ENCODE data around the gene SLC15A2. TPM values are rescaled to one million over a fixed set of nuclear protein-coding genes. Genes with fewer than 3 reads are reported as not detected.
A peak's percentile ranks its signal among the peaks of the same experiment; 100 is the strongest.
"Not testable (repeated sequence)": the region's sequence is repeated elsewhere in the genome, so short reads cannot be mapped to it uniquely, and the experiment has no call there.

SLC15A2 gene
- total and polyA plus RNA-seq, 10 of the 15 experiments (the other 5 are each of a cell fraction or from before 2014, with no cell fraction given) = 0.64 to 7.2 (median 2.4) TPM

GRCh38 chr3:121855555-121855954, 38.6 kb upstream of the SLC15A2 start:
- H3K79me2 ChIP-seq (ENCODE audit: control insufficient read depth, insufficient read depth, low read length) = peaks cover 2% of the 10 kb centered on the region

GRCh38 chr3:121857778-121858177, 36.4 kb upstream of the SLC15A2 start:
- FAIRE-seq; H3K9ac ChIP-seq (ENCODE audit: control insufficient read depth, insufficient read depth, low read length); H3K4me2 ChIP-seq (ENCODE audit: control insufficient read depth, insufficient read depth); BruUV-seq (replicated peaks); H2AFZ ChIP-seq (ENCODE audit: control insufficient read depth, low read depth, low read length); H3K27ac ChIP-seq (ENCODE audit: control insufficient read depth, insufficient read depth); H3K9me3 ChIP-seq (replicated peaks; ENCODE audit: control insufficient read depth, insufficient read depth, low read length); H4K20me1 ChIP-seq (ENCODE audit: control insufficient read depth, insufficient read depth); intact Hi-C loops (cut with micrococcal nuclease; ENCODE audit: unreplicated experiment); ATAC-seq; DNase-seq (ENCODE audit: low read depth, low spot score); H3K27me3 ChIP-seq (replicated peaks in 1 of 2; ENCODE audit: control insufficient read depth in 2 of 2, insufficient read depth in 2 of 2, low read length in 1 of 2); H3K4me3 ChIP-seq; H3K4me1 ChIP-seq (ENCODE audit: control insufficient read depth, insufficient read depth, low read length); H3K79me2 ChIP-seq (ENCODE audit: control insufficient read depth, insufficient read depth, low read length): not testable (repeated sequence)
- CTCF ChIA-PET = interaction anchor here (0.7 kb wide), 1 partner anchor 40 kb away, joined by 4 read pairs; no protein-coding TSS in a partner anchor
- RAD21 ChIA-PET (ENCODE audit: unreplicated experiment) = interaction anchor here (0.7 kb wide), 1 partner anchor 1167 kb away, joined by 3 read pairs; no protein-coding TSS in a partner anchor
- in situ Hi-C loops (cut with MboI) = loop anchor here (5.0 kb wide), 1 partner anchor 665 kb away; no protein-coding TSS in a partner anchor
- POLR2A ChIA-PET = interaction anchor here (0.7 kb wide), 1 partner anchor 38 kb away, joined by 4 read pairs; no protein-coding TSS in a partner anchor
- 96% methylated on average over 3 of the region's 5 CpGs for WGBS (ENCODE audit: insufficient coverage, insufficient replicate concordance, low lambda C conversion rate, missing lambda C conversion rate)
- SMC1A ChIA-PET (ENCODE audit: uncharacterized antibody, unreplicated experiment) = interaction anchor here (0.8 kb wide), 1 partner anchor 24 kb away, joined by 3 read pairs; no protein-coding TSS in a partner anchor
- H3K36me3 ChIP-seq (ENCODE audit: control insufficient read depth in 2 of 2, insufficient read depth in 2 of 2, low read length in 1 of 2) = peaks cover under 1 to 22% of the 10 kb centered on the region in 2 experiments

More at GRCh38 chr3:121855555-121855954, 38.6 kb upstream of the SLC15A2 start:
- Histone ChIP-seq H3K4me3 (no peak overlapping the region), H3K36me3 (ENCODE audit: control insufficient read depth in 2 of 2, insufficient read depth in 2 of 2, low read length in 1 of 2) (peaks cover 1 to 25% of the 10 kb centered on the region in 2 experiments), H2AFZ (ENCODE audit: control insufficient read depth, low read depth, low read length) (no peak overlapping the region), H3K9me3 (replicated peaks; ENCODE audit: control insufficient read depth, insufficient read depth, low read length) (peaks cover 1% of the 10 kb centered on the region; the same call in 1 of the 3 replicates), H3K27me3 (replicated peaks in 1 of 2; ENCODE audit: control insufficient read depth in 2 of 2, insufficient read depth in 2 of 2, low read length in 1 of 2) (no peaks in the 10 kb centered on the region), H3K4me2 (ENCODE audit: control insufficient read depth, insufficient read depth) (no peak overlapping the region), H3K4me1 (ENCODE audit: control insufficient read depth, insufficient read depth, low read length) (no peaks in the 10 kb centered on the region), H4K20me1 (ENCODE audit: control insufficient read depth, insufficient read depth) (no peaks in the 10 kb centered on the region), H3K9ac (ENCODE audit: control insufficient read depth, insufficient read depth, low read length) (no peak overlapping the region), H3K27ac (ENCODE audit: control insufficient read depth, insufficient read depth) (no peak overlapping the region)
- peak; percentile 52; the same call in 1 of the 3 replicates for ATAC-seq
- in situ Hi-C loops (cut with MboI) = loop anchor here (5.0 kb wide), 1 partner anchor 663 kb away; no protein-coding TSS in a partner anchor
- ChIA-PET SMC1A (ENCODE audit: uncharacterized antibody, unreplicated experiment) (no interaction called here), CTCF (no interaction called here), POLR2A (no interaction called here), RAD21 (ENCODE audit: unreplicated experiment) (no interaction called here)
- intact Hi-C loops (cut with micrococcal nuclease; ENCODE audit: unreplicated experiment) = no loop called here
- peak in 2 of 3 experiments; percentile 26 to 29; a peak in 3 of 6 replicates for TF ChIP-seq CTCF (IDR thresholded peaks at IDR 0.05 in 2 of 3, conservative IDR thresholded peaks at IDR 0.05 in 1 of 3; ENCODE audit: control insufficient read depth in 2 of 3, extremely low read depth in 1 of 3, insufficient read depth in 1 of 3, low read depth in 3 of 3, low read length in 3 of 3)
- TF ChIP-seq CEBPZ (IDR thresholded peaks at IDR 0.05; ENCODE audit: low read depth, low read length) = no peak
- no peak for TF ChIP-seq MEF2B (IDR thresholded peaks at IDR 0.05; ENCODE audit: partially characterized antibody, poor library complexity, severe bottlenecking)
- peak; percentile 45; the same call in 1 of the 2 replicates for TF ChIP-seq RAD21 (IDR thresholded peaks at IDR 0.05; ENCODE audit: insufficient read depth, low read depth, low read length)
- 67% methylated on average over 5 of the region's 5 CpGs for WGBS (ENCODE audit: insufficient coverage, insufficient replicate concordance, low lambda C conversion rate, missing lambda C conversion rate)
- FAIRE-seq = no peak
- no peak for DNase-seq (ENCODE audit: low read depth, low spot score)
- BruUV-seq (replicated peaks) = no TSS peak
